Hepatic stellate cell (primary cell): ENCODE results near the gene KIN.
"Not testable (repeated sequence)": the region's sequence is repeated elsewhere in the genome, so short reads cannot be mapped to it uniquely, and the experiment has no call there.

ENCODE experiments used
- DNase-seq: peaks from one replicate; pipeline ENCODE4 v3.0.0; 2011; ENCODE audit warnings: low spot score

The KIN gene

DNA sequence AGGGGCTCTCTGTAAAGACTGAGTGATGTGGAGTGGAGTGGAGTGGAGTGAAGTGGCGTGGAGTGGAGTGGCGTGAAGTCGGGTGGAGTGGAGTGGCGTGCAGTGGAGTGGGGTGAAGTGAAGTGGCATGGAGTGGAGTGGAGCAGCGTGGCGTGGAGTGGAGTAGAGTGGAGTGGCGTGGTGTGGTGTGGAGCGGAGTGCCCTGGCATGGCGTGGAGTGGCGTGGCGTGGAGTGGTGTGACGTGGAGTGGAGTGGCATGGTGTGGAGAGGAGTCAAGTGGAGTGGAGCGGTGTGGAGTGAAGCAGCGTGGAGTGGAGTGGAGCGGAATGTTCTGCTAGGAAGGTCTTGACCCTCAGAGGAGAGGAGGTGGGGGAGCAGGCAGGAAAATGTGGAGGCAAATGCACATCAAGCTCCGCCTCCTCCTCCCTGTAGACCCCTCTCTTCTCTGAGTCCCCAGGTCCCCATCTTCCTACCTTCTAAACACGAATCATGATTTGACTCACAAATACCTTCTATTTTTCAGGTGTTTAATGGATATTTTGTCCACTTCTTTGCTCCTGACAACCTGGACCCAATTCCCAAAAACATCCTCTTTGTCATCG lies 64.8 kb downstream of the KIN start:
- no peak for DNase-seq

DNA sequence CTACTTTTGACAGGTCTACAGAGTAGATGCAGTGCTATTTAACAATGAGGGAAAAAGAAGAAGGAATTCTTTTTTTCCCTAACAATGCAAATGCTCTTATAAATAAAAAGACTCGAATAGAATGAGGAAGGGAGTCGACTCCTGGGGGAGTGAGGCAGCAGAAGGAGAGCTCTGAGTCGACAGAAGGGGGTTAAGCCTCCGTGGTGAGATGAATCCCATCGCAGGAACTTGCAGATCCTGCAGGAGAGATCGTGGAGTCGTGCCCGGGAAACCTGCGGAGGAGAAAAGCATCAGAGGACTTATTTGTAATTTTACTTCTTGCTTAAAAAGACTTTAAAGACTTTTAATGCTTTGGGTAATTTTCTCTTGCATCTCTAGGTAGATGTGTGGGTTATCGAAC lies 67.3 kb downstream of the KIN start:
- DNase-seq: no peak

DNA sequence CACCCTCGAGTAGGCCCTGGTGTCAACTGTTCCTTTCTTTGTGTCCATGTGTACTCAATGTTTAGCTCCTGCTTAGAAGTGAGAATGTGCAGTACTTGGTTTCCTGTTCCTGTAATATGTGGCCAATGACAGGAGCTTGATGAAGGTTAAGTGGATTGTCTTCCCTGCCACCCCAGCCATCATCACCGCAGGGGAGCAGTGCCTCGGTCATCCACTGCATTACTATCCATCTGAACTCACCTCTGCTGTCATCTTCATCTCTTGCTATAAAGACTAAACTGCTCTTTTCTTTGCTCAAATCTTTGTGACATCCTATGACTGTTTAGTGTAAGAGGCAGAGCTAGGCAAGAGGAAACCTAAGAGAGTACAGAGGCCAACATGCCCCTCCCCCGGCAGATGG lies 69.1 kb downstream of the KIN start:
- DNase-seq: no peak

DNA sequence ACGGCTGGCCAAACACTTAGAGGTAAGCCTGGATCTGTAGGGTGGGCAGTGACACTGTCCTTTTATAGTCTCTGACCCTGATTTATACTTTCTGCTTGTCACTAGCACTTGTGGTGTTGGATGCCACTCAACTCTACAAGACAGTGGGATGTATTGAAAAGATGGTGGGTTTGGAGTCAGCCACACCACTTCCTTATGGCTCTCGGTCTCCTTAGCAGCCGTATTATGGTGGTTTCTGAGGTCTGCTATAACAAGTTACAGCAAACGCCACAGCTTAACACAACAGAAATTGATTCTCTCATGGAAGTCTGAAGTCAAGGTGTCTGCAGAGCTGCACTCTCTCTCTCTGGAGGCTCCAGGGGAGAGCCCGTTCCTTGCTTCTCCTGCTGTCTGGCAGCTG lies 70.0 kb downstream of the KIN start:
- no peak for DNase-seq

DNA sequence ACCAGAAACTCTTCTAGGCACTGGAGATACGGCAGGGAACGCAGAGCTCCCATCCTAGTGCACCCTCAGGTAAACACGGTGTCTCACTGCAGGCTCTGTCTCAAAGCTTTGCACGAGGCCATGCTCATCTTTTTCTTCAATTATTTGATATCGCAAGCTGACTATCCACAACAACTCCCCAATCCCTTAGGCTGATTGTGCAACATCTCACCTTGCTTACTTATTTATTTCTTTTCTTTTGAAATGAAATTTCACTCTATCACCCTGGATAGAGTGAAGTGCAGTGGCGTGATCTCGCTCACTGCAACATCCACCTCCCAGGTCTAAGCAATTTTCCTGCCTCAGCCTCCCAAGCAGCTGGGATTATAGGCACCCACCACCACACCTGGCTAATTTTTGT lies 72.3 kb downstream of the KIN start:
- no peak for DNase-seq

DNA sequence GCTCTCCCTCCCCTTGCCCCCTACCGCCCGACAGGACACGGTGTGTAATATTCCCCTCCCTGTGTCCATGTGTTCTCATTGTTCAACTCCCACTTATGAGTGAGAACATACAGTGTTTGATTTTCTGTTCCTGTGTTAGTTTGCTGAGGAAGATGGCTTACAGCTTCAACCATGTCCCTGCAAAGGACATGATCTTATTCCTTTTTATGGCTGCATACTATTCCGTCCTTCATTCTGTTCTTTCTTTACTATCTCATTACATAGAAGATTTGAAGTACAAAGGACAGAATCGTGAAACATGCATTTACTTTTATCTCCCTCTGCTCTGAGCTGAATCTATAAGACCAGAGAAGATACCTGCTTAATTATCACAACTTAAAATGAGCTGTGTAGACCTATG lies 76.7 kb downstream of the KIN start:
- DNase-seq: not testable (repeated sequence)

DNA sequence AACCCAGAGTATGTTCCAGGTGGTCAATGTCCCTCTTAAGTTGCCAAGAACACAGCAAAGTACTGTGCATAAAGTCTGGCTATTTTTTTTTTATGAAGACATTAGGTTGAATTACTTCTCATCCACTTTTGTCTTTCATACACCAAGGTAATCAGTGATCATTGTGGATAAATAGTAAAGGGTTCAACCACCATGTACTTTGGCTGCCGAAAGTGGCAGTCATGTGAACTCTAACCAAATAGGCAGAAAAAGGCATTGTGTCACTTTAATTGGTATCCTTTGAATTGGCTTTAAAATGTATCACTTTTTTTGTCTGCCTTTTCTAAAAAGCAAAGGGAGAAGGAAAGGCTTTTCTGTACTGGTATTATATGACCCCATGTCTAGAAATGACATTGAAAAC lies 77.3 kb downstream of the KIN start:
- DNase-seq: no peak

DNA sequence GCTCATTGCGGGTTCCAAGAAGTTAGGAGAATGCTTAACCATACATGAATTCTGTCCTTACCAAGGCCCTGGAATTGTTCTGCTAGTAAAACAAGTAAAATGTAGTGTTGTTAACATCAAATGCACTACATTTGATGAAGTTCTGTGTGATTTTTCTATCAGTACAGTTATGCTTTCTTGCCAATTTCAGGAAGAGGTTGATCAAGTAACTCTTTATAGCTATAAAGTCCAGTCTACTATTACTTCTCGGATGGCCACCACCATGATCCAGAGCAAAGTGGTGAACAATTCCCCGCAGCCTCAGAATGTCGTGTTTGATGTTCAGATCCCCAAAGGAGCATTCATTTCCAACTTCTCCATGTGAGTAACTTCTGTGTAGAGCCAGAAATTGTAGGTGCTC lies 79.0 kb downstream of the KIN start:
- DNase-seq: no peak

DNA sequence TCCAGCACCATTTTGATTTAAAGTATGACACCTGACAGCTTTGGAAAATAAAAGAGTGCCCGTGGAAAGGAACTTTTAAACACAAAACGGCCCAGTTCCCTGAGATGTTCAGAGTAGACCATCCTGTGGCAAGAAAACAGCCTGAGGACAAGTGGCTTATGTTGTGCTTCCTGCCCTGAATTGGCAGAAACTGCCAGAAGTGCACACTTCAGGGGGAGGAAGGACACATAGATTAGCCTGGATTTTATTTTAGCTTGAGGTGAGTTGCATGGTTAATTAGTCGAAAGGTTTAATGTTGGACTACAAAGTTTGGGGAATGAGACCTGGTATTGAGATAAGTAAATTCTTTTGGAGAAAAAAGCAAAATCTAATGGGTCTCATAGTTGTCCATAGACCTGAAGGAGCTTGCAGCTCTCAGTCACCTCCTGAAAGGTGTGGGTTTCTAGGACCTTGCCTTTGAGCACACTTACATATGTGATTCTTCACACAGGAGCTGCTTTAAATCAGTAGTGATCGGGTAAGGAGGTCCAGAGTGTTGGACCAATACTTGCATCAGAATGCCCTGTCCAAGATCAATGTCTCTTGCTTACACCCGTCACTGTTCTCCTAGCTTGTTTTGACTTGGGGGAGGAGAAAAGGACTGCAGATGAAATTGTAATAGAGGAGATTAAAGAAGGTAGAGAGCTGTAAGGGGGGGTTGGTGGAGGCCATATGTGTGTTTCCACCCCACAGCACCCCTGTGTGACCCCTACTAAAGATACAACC lies 79.8 kb downstream of the KIN start:
- no peak for DNase-seq

DNA sequence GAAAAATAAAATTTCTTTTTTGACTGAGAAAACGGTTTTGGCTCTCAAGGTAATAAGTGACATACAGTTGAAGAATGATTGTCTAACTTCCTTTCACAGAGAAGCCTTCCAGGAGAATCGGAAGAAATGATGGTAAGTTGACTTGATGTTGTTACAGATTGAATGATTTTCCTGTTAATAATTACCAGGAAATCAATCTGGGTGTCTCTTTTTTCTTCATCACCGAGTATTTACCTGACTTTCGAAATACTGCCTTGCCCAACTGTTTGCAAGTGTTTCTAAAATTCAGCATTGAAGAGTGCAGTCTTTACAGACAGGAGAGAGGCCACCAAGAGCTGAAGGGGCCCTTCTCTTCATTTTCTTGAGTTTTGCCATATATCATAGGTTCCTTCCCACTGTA lies 80.7 kb downstream of the KIN start:
- no peak for DNase-seq

DNA sequence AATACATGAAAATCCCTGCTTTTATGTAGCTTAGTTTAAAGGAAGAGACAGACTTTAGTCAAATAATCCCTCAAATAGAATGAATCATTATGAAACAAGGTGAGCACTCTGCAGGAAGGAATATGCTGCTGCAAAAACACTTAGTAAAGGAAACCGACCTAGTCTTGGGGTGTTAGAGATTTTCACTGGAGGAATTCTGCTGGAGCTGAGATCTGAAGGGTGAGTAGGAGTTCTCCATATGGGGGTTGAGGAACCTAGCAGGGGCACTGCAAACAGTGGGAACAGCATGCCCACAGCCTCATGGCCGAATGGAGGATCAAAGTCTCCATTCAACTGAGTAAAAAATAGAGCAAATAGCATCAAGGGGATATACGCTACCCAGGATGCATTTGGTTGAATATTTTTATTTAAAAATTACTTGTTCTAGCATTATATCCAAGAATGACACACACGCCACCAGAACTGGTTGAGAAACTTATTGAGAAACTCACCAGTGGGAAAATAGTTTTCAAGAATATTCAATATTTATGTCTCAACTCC lies 81.2 kb downstream of the KIN start:
- no peak for DNase-seq

DNA sequence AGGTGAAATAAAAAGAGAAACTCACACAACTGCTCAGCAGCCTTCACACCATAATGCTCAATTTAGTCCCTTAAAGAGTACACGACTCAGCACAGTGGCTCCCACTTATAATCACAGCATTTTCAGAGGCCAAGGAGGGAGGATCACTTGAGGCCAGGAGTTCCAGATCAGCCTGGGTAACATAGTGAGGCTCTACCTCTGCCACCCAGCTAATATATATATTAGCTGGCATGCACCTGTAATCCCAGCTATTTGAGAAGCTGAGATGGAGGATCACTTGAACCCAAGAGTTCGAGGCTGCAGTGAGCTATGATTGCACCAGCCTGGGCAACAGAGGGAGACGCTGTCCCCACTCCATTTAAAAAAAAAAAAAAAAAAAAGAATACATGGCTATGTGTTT lies 82.5 kb downstream of the KIN start:
- DNase-seq: no peak

DNA sequence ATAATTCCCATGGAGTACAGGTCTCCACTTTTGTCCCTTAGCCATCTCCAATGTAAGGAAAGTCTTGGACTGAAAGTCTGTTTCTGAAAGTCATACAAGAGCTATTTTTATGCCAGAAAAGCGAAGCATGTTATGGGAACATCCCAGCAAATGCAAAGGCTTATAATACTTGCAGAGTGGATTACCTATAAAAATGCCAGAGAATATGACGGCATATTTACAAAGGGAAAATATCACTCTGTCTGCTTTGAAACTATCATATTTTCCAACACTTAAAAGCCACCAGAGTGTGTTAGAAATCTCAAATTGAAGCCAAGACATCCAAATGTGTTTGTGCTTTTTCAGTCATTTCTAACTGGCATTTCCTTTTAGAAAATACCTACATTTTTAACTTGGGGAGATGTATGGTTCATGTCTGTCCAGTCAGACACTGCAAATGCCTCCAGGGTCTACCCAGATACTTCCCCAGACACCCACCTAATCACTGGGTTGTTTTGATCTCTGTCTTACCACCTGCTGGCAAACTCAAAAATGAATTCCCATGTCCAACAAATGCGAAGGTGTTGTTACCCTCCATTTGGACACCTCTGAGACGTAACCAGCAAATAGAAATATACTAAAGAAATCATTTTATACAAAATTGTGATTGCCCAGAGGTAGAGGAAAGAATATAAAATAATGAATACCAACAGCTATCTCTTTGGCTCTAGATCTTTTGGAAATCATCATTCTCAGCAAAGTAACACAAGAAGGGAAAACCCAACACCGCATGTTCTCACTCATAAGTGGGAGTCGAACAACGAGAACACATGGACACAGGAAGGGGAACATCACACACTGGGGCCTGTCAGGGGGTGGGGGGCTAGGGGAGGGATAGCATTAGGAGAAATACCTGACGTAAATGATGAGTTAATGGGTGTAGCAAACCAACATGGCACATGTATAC lies 83.4 kb downstream of the KIN start:
- DNase-seq: no peak

DNA sequence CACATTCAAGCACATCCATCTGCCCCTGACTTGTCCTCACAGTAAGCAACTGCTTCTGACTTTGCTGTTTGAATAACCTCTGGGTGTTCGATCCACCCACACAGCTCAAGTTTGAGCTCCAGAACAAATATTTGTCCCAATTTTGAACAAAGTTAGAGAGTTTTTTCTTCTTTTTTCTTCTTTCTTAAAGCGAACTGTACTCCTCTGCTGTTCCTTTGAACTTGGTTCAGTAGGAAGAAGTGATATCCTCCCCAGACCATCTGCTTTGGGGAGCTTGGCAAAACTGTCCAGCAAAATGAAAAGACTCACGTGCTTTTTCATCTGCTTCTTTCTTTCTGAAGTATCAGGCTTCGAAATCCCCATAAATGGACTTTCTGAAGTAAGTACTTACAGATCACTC lies 84.7 kb downstream of the KIN start, which contains the start of gene ITIH2:
Gene ITIH2, plus strand, starts transcription at position 177 of the 400 bp plus-strand sequence. Its CDS starts 119 bp downstream, at position 296.
- no peak for DNase-seq

DNA sequence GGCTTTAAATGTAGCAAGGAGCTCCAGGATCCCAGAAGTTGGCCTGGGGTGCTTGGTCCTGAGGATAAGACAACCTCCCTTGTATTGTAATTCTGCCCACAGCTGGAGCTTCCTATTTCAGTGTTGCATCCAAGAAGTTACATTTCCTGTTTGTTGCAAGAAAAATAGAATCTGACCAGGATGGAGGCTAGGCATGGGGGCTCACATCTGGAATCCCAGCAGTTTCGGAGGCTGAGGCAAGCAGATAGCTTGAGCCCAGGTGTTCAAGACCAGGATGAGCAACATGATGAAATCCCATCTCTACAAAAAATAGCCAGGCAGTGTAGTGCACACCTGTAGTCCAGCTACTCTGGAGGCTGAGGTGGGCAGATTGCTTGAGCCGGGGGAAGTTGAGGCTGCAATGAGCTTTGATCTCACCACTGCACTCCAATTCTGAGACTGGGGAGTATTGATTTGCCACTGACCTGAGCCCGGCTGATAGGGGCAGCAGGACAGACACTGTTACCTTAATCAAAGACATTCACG lies 85.4 kb downstream of the KIN start:
- no peak for DNase-seq

DNA sequence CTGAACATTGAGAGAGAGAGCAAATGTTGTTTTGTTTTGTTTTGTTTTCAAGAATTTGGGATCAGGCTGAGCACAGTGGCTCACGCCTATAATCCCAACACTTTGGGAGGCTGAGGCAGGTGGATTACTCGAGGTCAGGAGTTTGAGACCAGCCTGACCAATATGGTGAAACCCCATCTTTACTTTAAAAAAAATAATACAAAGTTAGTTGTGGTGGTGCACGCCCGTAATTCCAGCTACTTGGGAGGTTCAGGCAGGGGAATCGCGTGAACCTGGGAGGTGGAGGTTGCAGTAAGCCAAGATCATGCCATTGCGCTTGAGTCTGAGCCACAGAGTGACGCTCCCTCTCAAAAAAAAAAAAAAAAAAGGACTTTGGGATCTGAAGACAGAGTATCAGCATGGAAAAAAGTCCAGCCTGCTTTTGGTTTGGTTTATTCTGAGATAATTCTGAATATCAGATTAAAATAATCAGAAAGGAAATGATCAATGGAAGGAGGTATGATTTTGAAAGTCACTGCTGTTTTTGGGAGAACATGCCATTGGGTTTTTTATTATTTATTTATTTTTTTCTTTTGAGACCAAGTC lies 86.5 kb downstream of the KIN start:
- DNase-seq: no peak
